ENCODE results near the gene FOXP4.

FOXP4 gene

DNA sequence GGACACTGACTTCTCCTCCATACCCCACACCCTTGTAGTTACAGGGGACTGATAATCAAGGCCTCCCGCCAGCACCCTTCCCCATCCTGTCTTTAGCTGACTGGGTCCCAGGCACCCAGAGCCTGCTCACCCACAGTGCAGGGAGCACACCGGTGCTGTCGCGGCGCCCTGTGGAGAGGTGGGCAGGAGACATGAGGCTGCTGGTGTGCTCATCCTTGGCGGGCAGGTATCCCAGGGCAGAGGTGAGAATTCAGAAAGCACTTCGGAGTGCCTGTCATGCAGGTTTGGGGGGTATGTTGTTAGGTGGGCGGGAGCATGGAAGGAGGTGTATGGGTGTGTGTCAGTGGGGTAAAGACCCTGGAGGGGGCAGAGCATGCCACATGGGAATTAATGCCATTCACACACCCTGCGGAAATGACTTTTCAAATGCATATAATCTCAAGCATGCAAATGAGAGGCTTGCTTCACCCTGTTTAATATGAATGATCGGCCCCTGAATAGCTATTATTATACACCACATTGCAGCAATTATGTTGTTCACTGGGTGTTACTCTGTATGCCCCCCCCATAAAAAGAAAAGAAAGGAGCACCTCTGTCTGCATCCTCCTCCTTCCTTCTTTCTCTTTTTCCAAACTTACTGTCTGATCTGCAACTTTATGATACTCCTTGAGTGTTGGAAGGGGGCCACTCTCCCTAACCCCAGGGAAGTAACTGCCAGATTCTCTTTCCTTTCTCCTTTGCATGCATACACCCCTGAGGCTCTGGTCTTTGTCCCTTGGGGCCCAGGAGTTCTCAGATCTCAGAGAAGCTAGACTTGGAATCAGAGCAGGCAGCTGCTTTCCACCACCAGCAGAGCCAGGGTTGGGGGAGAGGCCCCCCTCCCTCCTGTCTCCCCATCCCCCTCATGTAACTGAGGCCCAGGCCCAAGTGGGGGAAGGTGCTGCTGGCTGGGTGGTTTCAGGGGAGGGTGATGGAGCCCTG, 16.0 kb downstream of the FOXP4 start:
- no peak for DNase-seq
- Mint-ChIP-seq H3K9me3 (no peaks in the 10 kb centered on the region), H3K4me3 (no peak overlapping the region), H3K27ac (no peak overlapping the region), H3K4me1 (peaks cover 22% of the 10 kb centered on the region), H3K27me3 (peaks cover 3% of the 10 kb centered on the region), H3K36me3 (ENCODE audit: low read depth) (peaks cover 6% of the 10 kb centered on the region)
- no peak for ATAC-seq

DNA sequence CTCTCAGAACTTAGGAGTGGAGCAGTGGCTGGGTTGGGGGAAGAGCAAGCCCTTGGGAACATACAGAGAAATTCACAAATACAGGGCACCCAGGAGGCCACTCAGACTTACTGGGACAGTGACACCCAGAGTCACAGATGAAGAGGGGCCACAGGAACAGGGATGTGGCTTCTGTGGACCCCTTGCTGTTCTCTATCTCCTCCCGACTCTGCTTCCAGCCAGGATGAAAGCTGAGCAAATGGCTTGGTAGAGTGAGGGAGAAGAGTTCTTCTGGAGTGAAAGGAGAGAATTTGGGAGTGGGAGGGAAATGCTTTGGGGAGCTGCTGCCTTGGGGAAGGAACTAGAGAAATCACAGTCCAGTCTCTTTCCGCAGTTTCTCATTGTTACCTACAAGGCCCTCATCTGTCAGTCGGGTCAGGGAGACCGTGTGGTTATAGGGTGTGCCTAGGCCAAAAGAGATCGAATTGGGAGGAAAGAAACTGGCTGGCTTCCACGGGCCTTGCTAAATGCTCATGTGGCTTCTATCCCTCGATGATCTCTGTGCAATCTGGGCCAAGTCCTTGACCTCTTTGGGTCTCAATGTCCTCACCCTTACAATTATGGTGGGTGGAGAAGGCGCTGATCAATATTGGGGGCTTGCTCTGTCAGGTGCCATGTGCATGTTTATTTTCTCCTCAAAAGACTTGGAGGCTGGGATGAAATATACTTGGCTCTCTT, 17.0 kb downstream of the FOXP4 start:
- peaks cover 8% of the 10 kb centered on the region for H3K36me3 Mint-ChIP-seq (ENCODE audit: low read depth)
- peaks cover 22% of the 10 kb centered on the region for H3K4me1 Mint-ChIP-seq
- no peak overlapping the region for H3K4me3 Mint-ChIP-seq
- H3K27me3 Mint-ChIP-seq, result peaks cover 3% of the 10 kb centered on the region
- no peak overlapping the region for H3K27ac Mint-ChIP-seq
- DNase-seq (no peak), ATAC-seq (no peak)
- H3K9me3 Mint-ChIP-seq, result no peaks in the 10 kb centered on the region

- Mint-ChIP-seq H3K36me3 (ENCODE audit: low read depth) (peaks cover 8% of the 10 kb centered on the region), H3K4me3 (no peak overlapping the region), H3K27ac (no peak overlapping the region), H3K9me3 (no peaks in the 10 kb centered on the region), H3K27me3 (no peaks in the 10 kb centered on the region), H3K4me1 (peaks cover 20% of the 10 kb centered on the region)
- ATAC-seq (no peak), DNase-seq (no peak)
Measured at GRCh38 chr6:41564448-41565142, 18.4 kb downstream of the FOXP4 start.

GRCh38 chr6:41565701-41566100, 19.5 kb downstream of the FOXP4 start:
- H3K9me3 Mint-ChIP-seq, result no peaks in the 10 kb centered on the region
- no peak for ATAC-seq

GRCh38 chr6:41566961-41567360, 20.8 kb downstream of the FOXP4 start:
- H3K27ac Mint-ChIP-seq, result no peak overlapping the region
- no peaks in the 10 kb centered on the region for H3K27me3 Mint-ChIP-seq
- H3K36me3 Mint-ChIP-seq (ENCODE audit: low read depth), result peaks cover 8% of the 10 kb centered on the region
- ATAC-seq (no peak), DNase-seq (no peak)
- H3K9me3 Mint-ChIP-seq, result no peaks in the 10 kb centered on the region
- H3K4me3 Mint-ChIP-seq, result no peak overlapping the region
- H3K4me1 Mint-ChIP-seq, result peaks cover 16% of the 10 kb centered on the region

More at GRCh38 chr6:41565701-41566100, 19.5 kb downstream of the FOXP4 start:
- no peak for DNase-seq
- Mint-ChIP-seq H3K4me3 (no peak overlapping the region), H3K27me3 (no peaks in the 10 kb centered on the region), H3K4me1 (peaks cover 12% of the 10 kb centered on the region), H3K27ac (no peak overlapping the region), H3K36me3 (ENCODE audit: low read depth) (peaks cover 8% of the 10 kb centered on the region)

- DNase-seq (no peak), ATAC-seq (no peak)
- Mint-ChIP-seq H3K4me3 (no peak overlapping the region), H3K36me3 (ENCODE audit: low read depth) (peaks cover 8% of the 10 kb centered on the region), H3K4me1 (peaks cover 19% of the 10 kb centered on the region), H3K9me3 (no peaks in the 10 kb centered on the region), H3K27ac (no peak overlapping the region), H3K27me3 (no peaks in the 10 kb centered on the region)
Measured at GRCh38 chr6:41567684-41568083, 21.5 kb downstream of the FOXP4 start.

DNA sequence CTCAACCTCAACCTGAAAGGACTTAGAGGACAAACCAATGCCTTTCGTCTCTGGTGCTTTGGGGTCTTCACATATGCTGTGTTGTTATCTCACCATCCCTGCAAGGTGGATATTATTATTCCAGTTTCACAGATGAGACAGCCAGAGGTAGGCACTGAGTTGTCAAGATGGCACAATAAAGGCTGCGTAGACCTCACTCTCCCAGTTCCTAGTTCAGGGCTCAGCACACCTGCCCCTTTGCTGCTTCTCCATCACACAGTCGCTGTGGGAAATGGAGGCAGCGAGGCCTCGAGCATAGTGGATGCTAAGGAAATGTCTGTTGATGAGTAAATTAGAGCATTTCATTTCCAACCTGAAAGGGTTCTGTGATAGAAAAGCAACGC, 22.0 kb downstream of the FOXP4 start:
- DNase-seq, result no peak
- H3K9me3 Mint-ChIP-seq, result no peaks in the 10 kb centered on the region
- peaks cover 21% of the 10 kb centered on the region for H3K4me1 Mint-ChIP-seq
- no peak overlapping the region for H3K27ac Mint-ChIP-seq
- H3K27me3 Mint-ChIP-seq, result no peaks in the 10 kb centered on the region
- peaks cover 8% of the 10 kb centered on the region for H3K36me3 Mint-ChIP-seq (ENCODE audit: low read depth)
- no peak for ATAC-seq
- H3K4me3 Mint-ChIP-seq, result no peak overlapping the region

GRCh38 chr6:41568585-41569384, 22.6 kb downstream of the FOXP4 start:
- no peaks in the 10 kb centered on the region for H3K9me3 Mint-ChIP-seq
- DNase-seq, result no peak
- H3K27me3 Mint-ChIP-seq, result no peaks in the 10 kb centered on the region
- peaks cover 8% of the 10 kb centered on the region for H3K36me3 Mint-ChIP-seq (ENCODE audit: low read depth)
- no peak for ATAC-seq
- H3K4me1 Mint-ChIP-seq, result peaks cover 21% of the 10 kb centered on the region
- H3K4me3 Mint-ChIP-seq, result no peak overlapping the region
- H3K27ac Mint-ChIP-seq, result no peak overlapping the region

DNA sequence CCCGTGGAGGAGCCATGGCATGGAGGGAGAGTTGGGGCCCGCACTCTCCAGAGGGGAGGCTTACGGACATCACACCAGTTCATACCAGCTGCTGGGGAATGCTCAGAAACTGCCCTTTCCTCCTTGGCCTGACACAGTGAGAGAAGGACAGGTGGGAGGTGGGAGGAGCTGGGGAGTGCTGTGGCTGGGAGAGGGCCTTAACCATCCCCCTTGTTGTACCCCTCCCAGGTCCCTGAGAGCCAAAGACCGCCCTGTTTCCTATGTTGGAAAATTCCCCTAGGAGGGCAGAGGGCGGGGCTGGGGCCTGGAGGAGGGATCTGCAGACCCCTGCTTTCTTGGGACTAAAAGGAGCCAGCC, 24.1 kb downstream of the FOXP4 start:
- Mint-ChIP-seq H3K27ac (no peak overlapping the region), H3K36me3 (ENCODE audit: low read depth) (peaks cover 8% of the 10 kb centered on the region), H3K4me3 (no peak overlapping the region), H3K9me3 (no peaks in the 10 kb centered on the region), H3K4me1 (peaks cover 21% of the 10 kb centered on the region), H3K27me3 (no peaks in the 10 kb centered on the region)
- ATAC-seq, result no peak
- no peak for DNase-seq

- ATAC-seq, result peak; percentile 71
Measured at GRCh38 chr6:41571021-41571780, 25.0 kb downstream of the FOXP4 start.

GRCh38 chr6:41572613-41573012, 26.4 kb downstream of the FOXP4 start:
- H3K9me3 Mint-ChIP-seq, result no peaks in the 10 kb centered on the region
- H3K27me3 Mint-ChIP-seq, result no peaks in the 10 kb centered on the region
- no peak overlapping the region for H3K4me3 Mint-ChIP-seq
- no peak overlapping the region for H3K27ac Mint-ChIP-seq
- DNase-seq, result no peak
- H3K36me3 Mint-ChIP-seq (ENCODE audit: low read depth), result peaks cover under 1% of the 10 kb centered on the region
- peaks cover 21% of the 10 kb centered on the region for H3K4me1 Mint-ChIP-seq
- no peak for ATAC-seq

More at GRCh38 chr6:41571021-41571780, 25.0 kb downstream of the FOXP4 start:
- peak overlapping the region; percentile 8 for H3K27ac Mint-ChIP-seq
- DNase-seq, result peak; percentile 39
- no peaks in the 10 kb centered on the region for H3K27me3 Mint-ChIP-seq
- H3K9me3 Mint-ChIP-seq, result no peaks in the 10 kb centered on the region
- peaks cover 21% of the 10 kb centered on the region for H3K4me1 Mint-ChIP-seq
- H3K4me3 Mint-ChIP-seq, result no peak overlapping the region
- H3K36me3 Mint-ChIP-seq (ENCODE audit: low read depth), result peaks cover 5% of the 10 kb centered on the region

DNA sequence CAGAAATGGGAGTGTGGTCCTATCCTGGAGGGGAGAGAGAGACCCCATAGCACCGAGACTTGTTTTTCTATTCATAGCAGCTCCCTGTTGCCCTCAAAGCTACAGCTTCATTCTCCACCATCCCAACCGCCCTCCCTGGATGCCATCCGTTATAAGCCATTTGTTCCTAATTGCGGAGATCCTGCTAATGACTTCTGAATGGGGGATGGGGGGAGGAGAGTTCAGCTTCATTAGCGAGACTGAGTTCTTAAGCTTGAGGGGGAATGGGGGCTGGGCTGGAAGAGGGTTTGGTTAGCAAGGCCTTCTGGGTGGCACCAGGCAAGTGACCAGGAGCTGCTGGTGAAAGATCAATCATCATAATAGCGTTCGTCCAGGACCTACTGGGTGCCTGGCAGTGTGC, 27.1 kb downstream of the FOXP4 start:
- no peak for DNase-seq
- Mint-ChIP-seq H3K27me3 (no peaks in the 10 kb centered on the region), H3K36me3 (ENCODE audit: low read depth) (no peaks in the 10 kb centered on the region), H3K4me3 (no peak overlapping the region), H3K4me1 (peaks cover 21% of the 10 kb centered on the region), H3K9me3 (no peaks in the 10 kb centered on the region), H3K27ac (no peak overlapping the region)
- ATAC-seq, result no peak

- Mint-ChIP-seq H3K4me3 (no peak overlapping the region), H3K27me3 (no peaks in the 10 kb centered on the region), H3K4me1 (peaks cover 21% of the 10 kb centered on the region), H3K9me3 (no peaks in the 10 kb centered on the region), H3K36me3 (ENCODE audit: low read depth) (no peaks in the 10 kb centered on the region), H3K27ac (no peak overlapping the region)
- no peak for DNase-seq
- no peak for ATAC-seq
Measured at GRCh38 chr6:41573985-41574384, 27.8 kb downstream of the FOXP4 start.
